Measurements from ENCODE around the gene CHN1. TPM values are rescaled to one million over a fixed set of nuclear protein-coding genes. Genes with fewer than 3 reads are reported as not detected.

Gene CHN1
- total RNA-seq, 1 donor from 2014 or later = 7.2 TPM

GRCh38 chr2:174924061-174924693 lies 81.0 kb downstream of the CHN1 start:
- no peak for DNase-seq (ENCODE audit: low read depth)

GRCh38 chr2:174919947-174920595 lies 85.1 kb downstream of the CHN1 start:
- DNase-seq (ENCODE audit: low read depth) = no peak

GRCh38 chr2:174918886-174919526 lies 86.2 kb downstream of the CHN1 start:
- peak; percentile 69 for DNase-seq (ENCODE audit: low read depth)

- no peak for DNase-seq (ENCODE audit: low read depth)
Observed at GRCh38 chr2:174916270-174916930, 88.8 kb downstream of the CHN1 start.

- DNase-seq (ENCODE audit: low read depth) = peak; percentile 22
Observed at GRCh38 chr2:174914853-174915760, 90.1 kb downstream of the CHN1 start.

- DNase-seq (ENCODE audit: low read depth) = no peak
Observed at GRCh38 chr2:174908284-174908683, 96.9 kb downstream of the CHN1 start.

GRCh38 chr2:174903264-174903556 lies 102.0 kb downstream of the CHN1 start:
- no peak for DNase-seq (ENCODE audit: low read depth)

GRCh38 chr2:174902506-174903263 lies 102.5 kb downstream of the CHN1 start:
- no peak for DNase-seq (ENCODE audit: low read depth)

GRCh38 chr2:174901075-174901474 lies 104.1 kb downstream of the CHN1 start:
- no peak for DNase-seq (ENCODE audit: low read depth)

GRCh38 chr2:174897286-174897685 lies 107.9 kb downstream of the CHN1 start:
- no peak for DNase-seq (ENCODE audit: low read depth)

- DNase-seq (ENCODE audit: low read depth) = no peak
Observed at GRCh38 chr2:174893018-174893417, 112.2 kb downstream of the CHN1 start.

GRCh38 chr2:174892546-174892945 lies 112.6 kb downstream of the CHN1 start:
- DNase-seq (ENCODE audit: low read depth) = no peak

GRCh38 chr2:174888646-174889271 lies 116.4 kb downstream of the CHN1 start:
- DNase-seq (ENCODE audit: low read depth) = peak; percentile 17

GRCh38 chr2:174888146-174888545 lies 117.0 kb downstream of the CHN1 start:
- no peak for DNase-seq (ENCODE audit: low read depth)

- DNase-seq (ENCODE audit: low read depth) = no peak
Observed at GRCh38 chr2:174882416-174882815, 122.8 kb downstream of the CHN1 start.

GRCh38 chr2:174881678-174882077 lies 123.5 kb downstream of the CHN1 start:
- DNase-seq (ENCODE audit: low read depth) = no peak

GRCh38 chr2:174878537-174879147 lies 126.5 kb downstream of the CHN1 start:
- peak; percentile 21 for DNase-seq (ENCODE audit: low read depth)

GRCh38 chr2:174877751-174878150 lies 127.4 kb downstream of the CHN1 start:
- DNase-seq (ENCODE audit: low read depth) = no peak

- DNase-seq (ENCODE audit: low read depth) = no peak
Observed at GRCh38 chr2:174877301-174877700, 127.9 kb downstream of the CHN1 start.

GRCh38 chr2:174874085-174874484 lies 131.1 kb downstream of the CHN1 start:
- DNase-seq (ENCODE audit: low read depth) = no peak
